GM21423 (cell line): ENCODE results near the gene B3GALT2.
A peak's percentile ranks its signal among the peaks of the same experiment; 100 is the strongest.
"Not testable (repeated sequence)": the region's sequence is repeated elsewhere in the genome, so short reads cannot be mapped to it uniquely, and the experiment has no call there.

Experiments
- ATAC-seq: cut with Tn5 transposase; IDR thresholded peaks from one replicate; pipeline ENCODE4 v1.9.1; 2021; ENCODE audit warnings: mild to moderate bottlenecking, moderate library complexity; ENCODE audit not compliant: unreplicated experiment

The B3GALT2 gene, protein sequence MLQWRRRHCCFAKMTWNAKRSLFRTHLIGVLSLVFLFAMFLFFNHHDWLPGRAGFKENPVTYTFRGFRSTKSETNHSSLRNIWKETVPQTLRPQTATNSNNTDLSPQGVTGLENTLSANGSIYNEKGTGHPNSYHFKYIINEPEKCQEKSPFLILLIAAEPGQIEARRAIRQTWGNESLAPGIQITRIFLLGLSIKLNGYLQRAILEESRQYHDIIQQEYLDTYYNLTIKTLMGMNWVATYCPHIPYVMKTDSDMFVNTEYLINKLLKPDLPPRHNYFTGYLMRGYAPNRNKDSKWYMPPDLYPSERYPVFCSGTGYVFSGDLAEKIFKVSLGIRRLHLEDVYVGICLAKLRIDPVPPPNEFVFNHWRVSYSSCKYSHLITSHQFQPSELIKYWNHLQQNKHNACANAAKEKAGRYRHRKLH

GRCh38 chr1:193185901-193186731 is at the start of gene B3GALT2:
Gene B3GALT2, minus strand, starts transcription at chr1:193186613. Its CDS starts 5,051 bp downstream, at chr1:193181562.
- ATAC-seq, result no peak

- no peak for ATAC-seq
These were observed 48.1 kb upstream of the B3GALT2 start for GRCh38 chr1:193234530-193234929.

DNA sequence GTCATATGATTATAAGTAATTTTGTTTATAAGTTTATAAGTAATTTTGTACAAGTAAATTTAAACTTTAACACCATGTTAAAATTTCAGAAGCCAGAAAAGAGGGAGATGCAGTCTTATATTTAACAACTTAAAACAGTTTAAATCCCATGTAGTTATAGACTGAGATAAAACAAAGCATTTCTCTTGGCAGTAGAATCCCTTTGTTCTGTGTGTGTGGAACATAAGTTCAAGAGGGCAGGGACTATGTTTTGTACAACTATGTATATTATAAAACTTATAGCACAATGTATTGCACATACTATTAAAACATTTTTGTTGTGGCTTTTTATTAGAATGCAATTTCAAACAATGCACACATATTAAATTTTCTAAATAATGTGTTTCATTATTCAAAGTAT is 44.7 kb upstream of the B3GALT2 start:
- not testable (repeated sequence) for ATAC-seq

DNA sequence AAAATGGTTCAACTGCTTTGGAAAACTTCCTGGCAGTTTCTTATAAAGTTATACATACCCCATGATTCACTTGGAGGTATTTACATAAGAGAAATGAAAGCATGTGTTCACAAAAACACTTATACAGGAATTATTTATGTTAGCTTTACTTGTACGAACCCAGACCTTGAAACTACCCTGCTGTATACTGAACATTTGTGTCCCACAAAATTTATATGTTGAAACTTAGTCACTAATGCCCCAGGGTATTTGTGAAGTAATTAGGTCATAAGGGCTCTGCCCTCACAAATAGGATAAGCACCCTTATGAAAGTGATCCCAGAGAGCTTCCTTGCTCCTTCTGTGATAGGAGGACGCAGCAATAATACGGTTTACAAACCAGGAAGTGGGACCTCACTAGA is 42.7 kb upstream of the B3GALT2 start:
- ATAC-seq, result no peak

DNA sequence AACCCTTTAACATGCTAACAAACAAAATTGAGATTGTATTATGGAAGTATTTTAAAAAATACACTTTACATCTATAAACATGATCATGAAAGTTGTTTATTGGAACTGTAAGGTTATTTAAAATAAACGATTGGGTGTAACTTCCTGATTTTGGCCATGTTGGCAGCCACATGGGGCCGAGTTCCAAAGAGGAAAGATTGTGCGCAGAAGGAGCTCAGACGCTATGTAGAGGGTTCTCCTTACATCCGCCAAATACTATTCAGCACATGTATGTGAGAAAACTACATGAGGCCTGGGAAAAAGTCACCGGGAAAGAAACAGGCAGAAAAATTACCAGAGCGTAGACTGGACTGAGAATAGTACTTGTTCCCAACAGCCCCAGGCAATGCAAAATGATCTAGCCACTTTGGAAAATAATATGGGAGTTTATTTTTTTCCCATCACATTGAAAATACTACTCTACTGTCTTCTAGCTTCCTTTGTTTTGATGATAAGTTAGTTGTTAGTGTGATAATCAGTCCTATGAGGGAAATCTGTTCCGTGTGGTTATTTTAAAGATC is 35.7 kb upstream of the B3GALT2 start:
- ATAC-seq, result no peak

DNA sequence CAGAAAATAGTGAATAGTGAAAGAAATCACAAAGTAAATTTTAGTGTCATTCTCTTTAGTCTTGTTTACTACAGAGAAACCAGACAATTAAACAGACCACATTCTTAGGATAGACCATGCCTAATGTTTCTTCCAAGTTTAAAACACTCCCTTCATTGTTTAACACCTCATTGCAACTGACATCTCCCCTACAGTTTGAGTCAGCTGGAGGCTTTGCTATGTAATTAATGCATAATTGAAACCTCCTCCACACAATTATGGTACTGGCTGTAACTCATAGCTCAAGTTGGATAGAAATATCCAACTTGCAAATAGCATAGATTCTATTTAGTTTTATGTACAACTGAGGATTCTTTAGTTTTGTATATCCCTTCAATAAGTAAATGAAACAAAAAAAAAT is 35.2 kb upstream of the B3GALT2 start:
- ATAC-seq, result no peak

DNA sequence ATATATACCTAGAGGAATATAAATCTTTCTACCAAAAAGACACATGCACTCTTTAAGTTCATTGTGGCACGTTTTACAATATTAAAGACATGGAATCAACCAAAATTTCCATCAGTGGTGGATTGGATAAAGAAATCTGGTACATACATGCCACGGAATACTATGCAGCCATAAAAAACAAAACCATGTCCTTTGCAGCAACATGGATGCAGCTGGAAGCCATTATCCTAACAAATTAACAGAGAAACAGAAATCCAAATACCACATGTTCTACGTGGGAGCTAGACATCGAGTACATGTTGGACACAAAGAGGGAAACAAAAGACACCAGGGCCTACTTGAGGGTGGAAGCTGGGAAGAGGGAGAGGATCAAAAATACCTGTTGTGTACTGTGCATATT is 33.0 kb upstream of the B3GALT2 start:
- no peak for ATAC-seq

- no peak for ATAC-seq
These were observed 30.5 kb upstream of the B3GALT2 start for GRCh38 chr1:193216920-193217319.

- no peak for ATAC-seq
These were observed 27.6 kb upstream of the B3GALT2 start for GRCh38 chr1:193213998-193214397.

DNA sequence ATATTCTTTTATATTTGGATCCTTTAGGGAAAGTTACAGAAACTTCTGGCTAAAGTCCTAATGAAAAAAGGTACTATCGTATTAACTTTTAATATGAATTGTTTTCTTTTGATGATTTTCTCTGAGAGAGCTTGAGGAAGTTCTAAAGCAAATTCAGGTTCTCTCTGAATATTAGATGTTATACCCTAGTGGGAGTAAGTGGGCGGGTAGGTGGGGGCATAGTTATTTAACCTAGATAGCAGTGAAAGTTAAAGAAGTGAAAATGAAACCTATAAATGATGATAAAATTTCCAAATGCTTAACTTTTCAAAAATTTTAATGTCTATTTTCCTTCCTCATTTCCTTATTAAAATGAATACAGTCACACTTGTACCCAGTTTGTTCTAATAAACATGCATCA is 26.2 kb upstream of the B3GALT2 start:
- ATAC-seq, result no peak

DNA sequence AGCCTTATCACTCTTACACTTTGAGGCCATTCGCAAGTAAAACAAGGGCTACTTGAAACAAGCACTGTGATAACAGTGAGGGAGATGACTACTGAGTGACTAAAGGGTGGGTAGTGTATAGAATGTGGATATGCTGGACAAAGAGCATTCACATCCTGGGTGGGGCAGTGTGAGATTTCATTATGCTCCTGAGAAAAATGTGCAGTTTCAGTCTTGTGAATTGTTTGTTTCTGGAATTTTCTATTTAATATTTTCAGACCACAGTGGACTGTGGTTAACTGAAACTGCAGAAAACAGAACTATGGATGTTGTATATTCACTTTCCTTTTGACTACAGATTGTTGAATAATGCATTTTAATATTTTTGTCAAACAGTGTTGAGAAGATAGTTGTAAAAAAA is 25.1 kb upstream of the B3GALT2 start:
- peak; percentile 79 for ATAC-seq

- ATAC-seq, result no peak
These were observed 24.6 kb upstream of the B3GALT2 start for GRCh38 chr1:193210996-193211395.

- ATAC-seq, result no peak
These were observed 14.6 kb upstream of the B3GALT2 start for GRCh38 chr1:193201021-193201420.

GRCh38 chr1:193199940-193200339 is 13.5 kb upstream of the B3GALT2 start:
- ATAC-seq, result no peak

DNA sequence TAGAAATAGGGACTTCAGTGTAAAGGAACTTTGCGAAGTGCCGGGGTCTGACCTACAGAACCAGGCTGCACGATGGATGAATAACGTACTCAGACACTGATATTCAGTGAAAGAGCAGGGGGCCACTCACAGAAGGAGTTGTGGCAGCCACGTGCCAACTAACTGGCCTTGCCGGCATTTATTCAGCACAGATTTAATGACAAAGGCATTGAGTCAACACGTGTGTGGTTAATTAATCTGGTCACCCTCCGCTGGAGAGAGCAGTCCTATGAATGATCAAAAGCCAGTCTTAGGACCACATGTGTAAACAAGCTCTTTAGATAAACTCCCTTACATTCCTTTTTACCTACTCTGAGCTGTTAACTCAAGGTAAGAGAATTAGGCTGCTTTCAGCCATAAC is 6.2 kb upstream of the B3GALT2 start:
- ATAC-seq, result no peak

- ATAC-seq, result no peak
These were observed 3.8 kb upstream of the B3GALT2 start for GRCh38 chr1:193190096-193190744.

- no peak for ATAC-seq
These were observed 3.2 kb upstream of the B3GALT2 start for GRCh38 chr1:193189442-193190095.

- not testable (repeated sequence) for ATAC-seq
These were observed 2.5 kb upstream of the B3GALT2 start for GRCh38 chr1:193188915-193189314.

- no peak for ATAC-seq
These were observed 701 bp upstream of the B3GALT2 start for GRCh38 chr1:193187114-193187513.

DNA sequence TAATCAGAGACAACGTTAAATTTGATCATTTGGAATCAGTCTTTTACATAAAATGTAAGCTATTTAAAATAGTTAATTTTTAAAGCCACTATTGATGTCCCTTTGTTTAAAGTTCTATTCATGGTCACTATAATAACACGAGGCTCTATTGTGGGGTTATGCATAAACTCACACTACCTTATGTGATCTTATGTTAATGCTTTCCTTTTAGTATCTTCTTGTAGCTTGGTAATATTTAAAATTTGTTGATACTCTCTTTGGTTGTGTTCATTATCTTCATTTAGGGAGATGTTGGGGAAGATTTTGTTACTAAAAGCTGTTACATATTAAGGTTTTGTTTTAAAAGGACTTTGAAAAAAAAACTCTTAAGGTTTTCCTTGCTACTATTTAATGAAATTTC is 1.2 kb downstream of the B3GALT2 start:
- ATAC-seq, result no peak

GRCh38 chr1:193184776-193185175 is 1.6 kb downstream of the B3GALT2 start:
- no peak for ATAC-seq
